HepG2 (cell line): ENCODE data around the gene NBEA. TPM values are rescaled to one million over a fixed set of nuclear protein-coding genes. Genes with fewer than 3 reads are reported as not detected.

Experiments used
- ATAC-seq: fragments of 200-7000 bp; cut with Tn5 transposase; 3 replicates; pipeline ENCODE4 v1.9.1; 2020; ENCODE audit warnings: mild to moderate bottlenecking, moderate library complexity
- BruUV-seq: library from RNA; stranded (reverse); fragments of 400-500 nt; replicated peaks from 2 replicates; lab custom pipeline; 2021; lab: Mats Ljungman, UMichigan
- CTCF ChIA-PET: fragments of 300-600 bp; formaldehyde crosslinking; extraction: SDS; loops from one replicate; lab custom pipeline; 2021; ENCODE audit warnings: low total read pairs, inconsistent platforms, low intra/inter-chr PET ratio; lab: Yijun Ruan, JAX
- POLR2A ChIA-PET: fragments of 350-600 bp; sonication (Branson Sonifier 250); formaldehyde crosslinking; loops from one replicate; lab custom pipeline; 2020; ENCODE audit warnings: antibody characterized with exemption, inconsistent platforms; lab: Yijun Ruan, JAX
- DNase-seq: peaks from one replicate; pipeline ENCODE4 v3.0.0-alpha.2; 2015; ENCODE audit warnings: low spot score
- FAIRE-seq: peaks from 3 replicates; lab custom pipeline; 2011; peaks lifted over from hg19 to GRCh38; lab: Jason Lieb, UNC
- H2AFZ ChIP-seq: one replicate; pipeline ENCODE4 v1.6.1; 2011; ENCODE audit warnings: low read length, inconsistent platforms
- H3K27ac ChIP-seq: fragments of 300-600 bp; 3 replicates; pipeline ENCODE4 v1.8.0; 2011; ENCODE audit warnings: mixed run types, mild to moderate bottlenecking, mixed read lengths, low read length, inconsistent platforms; ENCODE audit not compliant: insufficient read depth; ENCODE audit errors: extremely low read length
- H3K27me3 ChIP-seq, 2 experiments: fragments of 200-600 bp in 1 of 2; 2 replicates in 1 of 2; 3 replicates in 1 of 2; pipeline versions ENCODE4 v1.6.0 to v1.8.0; 2011; ENCODE audit warnings: low read length in 2 of 2, mild to moderate bottlenecking in 2 of 2, moderate library complexity in 2 of 2, inconsistent platforms in 1 of 2; ENCODE audit not compliant: insufficient read depth in 2 of 2, control insufficient read depth in 1 of 2
- H3K36me3 ChIP-seq, 2 experiments: fragments of 200-600 bp in 1 of 2; replicated peaks in 1 of 2; 2 replicates in 1 of 2; 3 replicates in 1 of 2; pipeline versions ENCODE4 v1.5.1 to v1.8.0; 2011; ENCODE audit warnings: low read length in 2 of 2, inconsistent platforms in 1 of 2; ENCODE audit not compliant: insufficient read depth in 2 of 2, control insufficient read depth in 1 of 2
- H3K4me1 ChIP-seq: 2 replicates; pipeline ENCODE4 v1.5.1; 2012; ENCODE audit warnings: low read length, inconsistent platforms; ENCODE audit not compliant: insufficient read depth
- H3K4me2 ChIP-seq: 2 replicates; pipeline ENCODE4 v1.6.0; 2011; ENCODE audit warnings: low read depth, low read length, inconsistent platforms
- H3K4me3 ChIP-seq, 3 experiments: fragments of 200-600 bp in 1 of 3; sonication (generic), shearing (Covaris generic) in 1 of 3; replicated peaks in 1 of 3; 2 replicates each; pipeline ENCODE4 v1.5.1; 2011 to 2016; ENCODE audit warnings: low read length in 3 of 3, inconsistent platforms in 2 of 3, low read depth in 2 of 3, mild to moderate bottlenecking in 2 of 3, control low read depth in 1 of 3, mixed read lengths in 1 of 3; ENCODE audit not compliant: insufficient read depth in 1 of 3
- H3K79me2 ChIP-seq: one replicate; pipeline ENCODE4 v1.6.1; 2011; ENCODE audit warnings: low read length, inconsistent platforms; ENCODE audit not compliant: insufficient read depth
- H3K9ac ChIP-seq: 2 replicates; pipeline ENCODE4 v1.6.0; 2011; ENCODE audit warnings: mild to moderate bottlenecking, low read depth, low read length, inconsistent platforms; ENCODE audit not compliant: insufficient read depth
- H3K9me3 ChIP-seq: 2 replicates; pipeline ENCODE4 v1.5.1; 2012; ENCODE audit warnings: mild to moderate bottlenecking, low read length
- H4K20me1 ChIP-seq: 2 replicates; pipeline ENCODE4 v1.6.0; 2011; ENCODE audit warnings: inconsistent platforms, mild to moderate bottlenecking, low read length, moderate library complexity; ENCODE audit not compliant: insufficient read depth
- CBX2 ChIP-seq, 2 experiments: fragments of 200-600 bp in 1 of 2; sonication (generic); formaldehyde crosslinking in 1 of 2; IDR thresholded peaks; 2 replicates each; pipeline versions ENCODE4 v1.7.0 to v1.8.1; 2018 to 2022; ENCODE audit warnings: low read depth in 2 of 2, low read length in 1 of 2, mild to moderate bottlenecking in 1 of 2, missing genetic modification reagents in 1 of 2
- MBNL3 ChIP-seq: fragments of 250-450 bp; sonication (Bioruptor Pico); conservative IDR thresholded peaks from 2 replicates; pipeline ENCODE4 v1.8.0; 2022; ENCODE audit warnings: mild to moderate bottlenecking, inconsistent platforms
- MTA3 ChIP-seq: sonication (generic); formaldehyde crosslinking; IDR thresholded peaks from 2 replicates; pipeline ENCODE4 v1.4.0; 2020; ENCODE audit warnings: missing genetic modification reagents
- NFKB2 ChIP-seq: sonication (generic); formaldehyde crosslinking; IDR thresholded peaks from 2 replicates; pipeline ENCODE4 v1.4.0; 2020; ENCODE audit warnings: missing genetic modification reagents, borderline replicate concordance
- PHF5A ChIP-seq: IDR thresholded peaks from one replicate; pipeline ENCODE4 v1.6.1; 2018; ENCODE audit warnings: low read depth, missing genetic modification reagents; ENCODE audit not compliant: unreplicated experiment
- SIX4 ChIP-seq: sonication (generic); formaldehyde crosslinking; IDR thresholded peaks from 2 replicates; pipeline ENCODE4 v1.4.0; 2020; ENCODE audit warnings: missing genetic modification reagents
- YY1 ChIP-seq: IDR thresholded peaks from 2 replicates; pipeline ENCODE4 v1.6.1; 2011; ENCODE audit warnings: low read length, low read depth, moderate library complexity, mild to moderate bottlenecking; ENCODE audit not compliant: insufficient read depth, insufficient replicate concordance
- ZMYM4 ChIP-seq: sonication (generic); formaldehyde crosslinking; IDR thresholded peaks from 2 replicates; pipeline ENCODE4 v1.8.1; 2023; ENCODE audit warnings: mild to moderate bottlenecking, missing genetic modification reagents
- ZNF251 ChIP-seq: sonication (generic); formaldehyde crosslinking; IDR thresholded peaks from 2 replicates; pipeline ENCODE4 v1.9.0; 2021; ENCODE audit warnings: mild to moderate bottlenecking, missing genetic modification reagents
- ZNF660 ChIP-seq: sonication (generic); formaldehyde crosslinking; IDR thresholded peaks from 2 replicates; pipeline ENCODE4 v1.5.1; 2020; ENCODE audit warnings: mild to moderate bottlenecking, low read depth, missing genetic modification reagents, borderline replicate concordance
- ZNF775 ChIP-seq: sonication (generic); formaldehyde crosslinking; IDR thresholded peaks from 2 replicates; pipeline ENCODE4 v1.4.0; 2020; ENCODE audit warnings: missing genetic modification reagents, mild to moderate bottlenecking, moderate library complexity, borderline replicate concordance
- WGBS: methylation state at CpG from one replicate; pipeline ENCODE4 v1.1.6; 2017; ENCODE audit warnings: low lambda C conversion rate; 5-methylcytosine and 5-hydroxymethylcytosine counted together
- in situ Hi-C: cut with HindIII; loops from 2 replicates; pipeline ENCODE4 v1.10.0; 2017; ENCODE audit warnings: low pct_unique_long_range_greater_than_20kb; ENCODE audit not compliant: extremely low pct_ligation_motif_present
- intact Hi-C: fragments of 100-400 bp; cut with micrococcal nuclease; formaldehyde crosslinking; loops from one replicate; pipeline ENCODE4 v1.10.0; 2022; ENCODE audit not compliant: unreplicated experiment
- polyA plus RNA-seq, 8 experiments: library from polyadenylated mRNA; depleted of rRNA in 3 of 8; stranded (reverse) in 7 of 8; unstranded in 1 of 8; fragments of >200 nt; fragmentation: Illumina TruSeq in 4 of 8; extraction: Trizol in 4 of 8; gene quantifications; 2 replicates each; pipeline versions ENCODE4 v1.2.1 to v1.2.3, GENCODE V29; 2011 to 2016; ENCODE audit warnings: low read depth in 4 of 8, missing spikeins in 1 of 8, mixed read lengths in 1 of 8; ENCODE audit not compliant: insufficient read depth in 1 of 8
- total RNA-seq, 5 experiments: library from RNA; depleted of rRNA; stranded (reverse); fragments of >200 nt; fragmentation: Illumina TruSeq; extraction: Trizol; gene quantifications; 2 replicates each; pipeline ENCODE4 v1.2.3, GENCODE V29; 2016; ENCODE audit warnings: low read depth in 1 of 5
- TF ChIP-seq, protein P1 (sequence below): fragments of 450-650 bp; IDR thresholded peaks from 2 replicates; pipeline ENCODE4 v1.6.1; 2017; ENCODE audit warnings: mild to moderate bottlenecking
- TF ChIP-seq, protein P2 (sequence below): sonication (generic); formaldehyde crosslinking; IDR thresholded peaks from 2 replicates; pipeline ENCODE4 v1.8.0; 2022; ENCODE audit warnings: mild to moderate bottlenecking, missing genetic modification reagents, borderline replicate concordance
- TF ChIP-seq, protein P3 (sequence below): sonication (generic); formaldehyde crosslinking; IDR thresholded peaks from 2 replicates; pipeline ENCODE4 v1.8.1; 2023; ENCODE audit warnings: mild to moderate bottlenecking, inconsistent platforms, moderate library complexity, missing genetic modification reagents, borderline replicate concordance

The NBEA gene
- total and polyA plus RNA-seq, 2 of the 13 experiments (the other 11 are each of a cell fraction or from before 2014, with no cell fraction given), result 2.7 to 2.8 TPM

DNA sequence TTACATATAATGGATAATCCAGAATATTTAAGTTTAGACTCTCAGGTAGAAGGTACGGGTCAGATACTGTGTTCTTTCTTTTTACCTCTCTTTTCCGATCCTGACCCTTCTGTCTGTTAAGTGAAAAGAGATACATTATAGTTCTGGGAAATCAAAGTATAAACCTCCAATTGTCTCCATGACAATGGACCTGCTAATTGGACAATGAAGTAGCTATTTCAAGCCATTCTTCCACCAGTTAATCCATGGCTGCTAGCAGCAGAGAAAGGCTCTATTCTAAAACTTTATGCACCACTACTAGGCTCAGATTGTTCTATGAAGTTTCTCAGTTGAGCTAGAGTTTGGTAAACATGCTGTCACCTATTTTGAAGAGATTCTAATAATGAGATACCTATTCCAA, 8.3 kb upstream of the NBEA start:
- ATAC-seq, result no peak
- H3K4me1 ChIP-seq, result no peaks in the 10 kb centered on the region
- peaks cover 0 to 2% of the 10 kb centered on the region in 2 experiments; a peak in 1 of 5 replicates for H3K27me3 ChIP-seq
- intact Hi-C loops, result no loop called here
- no peaks in the 10 kb centered on the region for H3K9me3 ChIP-seq
- H3K9ac ChIP-seq, result no peak overlapping the region
- no peak overlapping the region for H3K4me3 ChIP-seq
- CTCF ChIA-PET, result no interaction called here
- WGBS, result 48% methylated on average over 2 of the region's 2 CpGs
- H3K79me2 ChIP-seq, result no peaks in the 10 kb centered on the region
- no peak for DNase-seq
- no peak overlapping the region for H3K27ac ChIP-seq
- H3K36me3 ChIP-seq, result no peaks in the 10 kb centered on the region
- no peak for FAIRE-seq
- no peak overlapping the region for H2AFZ ChIP-seq
- no peak overlapping the region for H3K4me2 ChIP-seq
- no TSS peak for BruUV-seq
- no peaks in the 10 kb centered on the region for H4K20me1 ChIP-seq
- in situ Hi-C loops, result no loop called here
- POLR2A ChIA-PET, result no interaction called here
- no peak for TF ChIP-seq ZNF660 (CRISPR knock-in tag)
- TF ChIP-seq PHF5A (CRISPR knock-in tag), result no peak
- no peak for TF ChIP-seq YY1
- TF ChIP-seq ZMYM4 (CRISPR knock-in tag), result no peak
- no peak for TF ChIP-seq ZNF775 (CRISPR knock-in tag)
- no peak for TF ChIP-seq MTA3 (CRISPR knock-in tag)
- TF ChIP-seq, protein P1, sequence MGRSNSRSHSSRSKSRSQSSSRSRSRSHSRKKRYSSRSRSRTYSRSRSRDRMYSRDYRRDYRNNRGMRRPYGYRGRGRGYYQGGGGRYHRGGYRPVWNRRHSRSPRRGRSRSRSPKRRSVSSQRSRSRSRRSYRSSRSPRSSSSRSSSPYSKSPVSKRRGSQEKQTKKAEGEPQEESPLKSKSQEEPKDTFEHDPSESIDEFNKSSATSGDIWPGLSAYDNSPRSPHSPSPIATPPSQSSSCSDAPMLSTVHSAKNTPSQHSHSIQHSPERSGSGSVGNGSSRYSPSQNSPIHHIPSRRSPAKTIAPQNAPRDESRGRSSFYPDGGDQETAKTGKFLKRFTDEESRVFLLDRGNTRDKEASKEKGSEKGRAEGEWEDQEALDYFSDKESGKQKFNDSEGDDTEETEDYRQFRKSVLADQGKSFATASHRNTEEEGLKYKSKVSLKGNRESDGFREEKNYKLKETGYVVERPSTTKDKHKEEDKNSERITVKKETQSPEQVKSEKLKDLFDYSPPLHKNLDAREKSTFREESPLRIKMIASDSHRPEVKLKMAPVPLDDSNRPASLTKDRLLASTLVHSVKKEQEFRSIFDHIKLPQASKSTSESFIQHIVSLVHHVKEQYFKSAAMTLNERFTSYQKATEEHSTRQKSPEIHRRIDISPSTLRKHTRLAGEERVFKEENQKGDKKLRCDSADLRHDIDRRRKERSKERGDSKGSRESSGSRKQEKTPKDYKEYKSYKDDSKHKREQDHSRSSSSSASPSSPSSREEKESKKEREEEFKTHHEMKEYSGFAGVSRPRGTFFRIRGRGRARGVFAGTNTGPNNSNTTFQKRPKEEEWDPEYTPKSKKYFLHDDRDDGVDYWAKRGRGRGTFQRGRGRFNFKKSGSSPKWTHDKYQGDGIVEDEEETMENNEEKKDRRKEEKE, result no peak
- TF ChIP-seq SIX4 (CRISPR knock-in tag), result no peak
- no peak for TF ChIP-seq ZNF251 (CRISPR knock-in tag)
- no peak for TF ChIP-seq CBX2 (IDR thresholded peaks at IDR 0.05; ENCODE audit: low read depth, low read length)
- no peak for TF ChIP-seq CBX2 (CRISPR knock-in tag; IDR thresholded peaks at IDR 0.05; ENCODE audit: low read depth)
- TF ChIP-seq, protein P2, sequence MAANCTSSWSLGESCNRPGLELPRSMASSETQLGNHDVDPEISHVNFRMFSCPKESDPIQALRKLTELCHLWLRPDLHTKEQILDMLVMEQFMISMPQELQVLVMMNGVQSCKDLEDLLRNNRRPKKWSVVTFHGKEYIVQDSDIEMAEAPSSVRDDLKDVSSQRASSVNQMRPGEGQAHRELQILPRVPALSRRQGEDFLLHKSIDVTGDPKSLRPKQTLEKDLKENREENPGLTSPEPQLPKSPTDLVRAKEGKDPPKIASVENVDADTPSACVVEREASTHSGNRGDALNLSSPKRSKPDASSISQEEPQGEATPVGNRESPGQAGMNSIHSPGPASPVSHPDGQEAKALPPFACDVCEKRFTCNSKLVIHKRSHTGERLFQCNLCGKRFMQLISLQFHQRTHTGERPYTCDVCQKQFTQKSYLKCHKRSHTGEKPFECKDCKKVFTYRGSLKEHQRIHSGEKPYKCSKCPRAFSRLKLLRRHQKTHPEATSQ (CRISPR knock-in tag), result no peak
- TF ChIP-seq MBNL3, result no peak
- TF ChIP-seq, protein P3, sequence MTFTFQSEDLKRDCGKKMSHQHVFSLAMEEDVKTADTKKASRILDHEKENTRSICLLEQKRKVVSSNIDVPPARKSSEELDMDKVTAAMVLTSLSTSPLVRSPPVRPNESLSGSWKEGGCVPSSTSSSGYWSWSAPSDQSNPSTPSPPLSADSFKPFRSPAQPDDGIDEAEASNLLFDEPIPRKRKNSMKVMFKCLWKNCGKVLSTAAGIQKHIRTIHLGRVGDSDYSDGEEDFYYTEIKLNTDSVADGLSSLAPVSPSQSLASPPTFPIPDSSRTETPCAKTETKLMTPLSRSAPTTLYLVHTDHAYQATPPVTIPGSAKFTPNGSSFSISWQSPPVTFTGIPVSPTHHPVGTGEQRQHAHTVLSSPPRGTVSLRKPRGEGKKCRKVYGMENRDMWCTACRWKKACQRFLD (CRISPR knock-in tag), result no peak
- no peak for TF ChIP-seq NFKB2 (CRISPR knock-in tag)
